RWPE2 (cell line): ENCODE measurements around the gene TMEM52B.
A peak's percentile ranks its signal among the peaks of the same experiment; 100 is the strongest.

Source experiments
- ATAC-seq: fragments of 200-7000 bp; cut with Tn5 transposase; 3 replicates; pipeline ENCODE4 v1.9.1; 2021; ENCODE audit warnings: low read depth
- DNase-seq: peaks from one replicate; pipeline ENCODE4 v3.0.0-alpha.2; 2020; ENCODE audit warnings: low spot score
- H3K27ac ChIP-seq: fragments of 450-650 bp; 2 replicates; pipeline ENCODE4 v1.5.1; 2017; ENCODE audit warnings: mild to moderate bottlenecking; ENCODE audit not compliant: poor library complexity, severe bottlenecking
- H3K27me3 ChIP-seq: fragments of 250-450 bp; sonication (Bioruptor Pico); 2 replicates; pipeline ENCODE4 v1.5.1; 2021; ENCODE audit warnings: mild to moderate bottlenecking, moderate library complexity; ENCODE audit not compliant: insufficient read depth, poor library complexity, severe bottlenecking
- H3K36me3 ChIP-seq: fragments of 250-450 bp; sonication (Bioruptor Pico); 2 replicates; pipeline ENCODE4 v1.5.1; 2020; ENCODE audit warnings: low read depth, mild to moderate bottlenecking, moderate library complexity
- H3K4me1 ChIP-seq: fragments of 250-450 bp; sonication (Bioruptor Pico); 2 replicates; pipeline ENCODE4 v1.5.1; 2021; ENCODE audit warnings: mild to moderate bottlenecking, moderate library complexity; ENCODE audit not compliant: insufficient read depth, poor library complexity, severe bottlenecking
- H3K4me3 ChIP-seq: fragments of 250-450 bp; sonication (Bioruptor Pico); 2 replicates; pipeline ENCODE4 v1.5.1; 2021; ENCODE audit warnings: mild to moderate bottlenecking, moderate library complexity; ENCODE audit not compliant: severe bottlenecking
- H3K9me3 ChIP-seq: fragments of 250-450 bp; sonication (Bioruptor Pico); 2 replicates; pipeline ENCODE4 v1.5.1; 2021; ENCODE audit warnings: mild to moderate bottlenecking, moderate library complexity; ENCODE audit not compliant: severe bottlenecking
- TF ChIP-seq, protein P1 (sequence below): fragments of 450-650 bp; IDR thresholded peaks from one replicate; pipeline ENCODE4 v1.5.1; 2017; ENCODE audit warnings: mild to moderate bottlenecking, moderate library complexity; ENCODE audit not compliant: poor library complexity, severe bottlenecking

The TMEM52B gene

GRCh38 chr12:10160617-10161385 is 18.0 kb upstream of the TMEM52B start:
- Histone ChIP-seq H3K36me3 (no peaks in the 10 kb centered on the region), H3K27me3 (no peaks in the 10 kb centered on the region), H3K27ac (no peak overlapping the region), H3K4me1 (no peaks in the 10 kb centered on the region), H3K9me3 (no peaks in the 10 kb centered on the region), H3K4me3 (no peak overlapping the region)
- TF ChIP-seq, protein P1, sequence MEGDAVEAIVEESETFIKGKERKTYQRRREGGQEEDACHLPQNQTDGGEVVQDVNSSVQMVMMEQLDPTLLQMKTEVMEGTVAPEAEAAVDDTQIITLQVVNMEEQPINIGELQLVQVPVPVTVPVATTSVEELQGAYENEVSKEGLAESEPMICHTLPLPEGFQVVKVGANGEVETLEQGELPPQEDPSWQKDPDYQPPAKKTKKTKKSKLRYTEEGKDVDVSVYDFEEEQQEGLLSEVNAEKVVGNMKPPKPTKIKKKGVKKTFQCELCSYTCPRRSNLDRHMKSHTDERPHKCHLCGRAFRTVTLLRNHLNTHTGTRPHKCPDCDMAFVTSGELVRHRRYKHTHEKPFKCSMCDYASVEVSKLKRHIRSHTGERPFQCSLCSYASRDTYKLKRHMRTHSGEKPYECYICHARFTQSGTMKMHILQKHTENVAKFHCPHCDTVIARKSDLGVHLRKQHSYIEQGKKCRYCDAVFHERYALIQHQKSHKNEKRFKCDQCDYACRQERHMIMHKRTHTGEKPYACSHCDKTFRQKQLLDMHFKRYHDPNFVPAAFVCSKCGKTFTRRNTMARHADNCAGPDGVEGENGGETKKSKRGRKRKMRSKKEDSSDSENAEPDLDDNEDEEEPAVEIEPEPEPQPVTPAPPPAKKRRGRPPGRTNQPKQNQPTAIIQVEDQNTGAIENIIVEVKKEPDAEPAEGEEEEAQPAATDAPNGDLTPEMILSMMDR = no peak
- DNase-seq = no peak
- no peak for ATAC-seq

GRCh38 chr12:10163084-10163483 is 15.7 kb upstream of the TMEM52B start:
- peaks cover 4% of the 10 kb centered on the region for H3K4me1 ChIP-seq
- H3K27me3 ChIP-seq = no peaks in the 10 kb centered on the region
- TF ChIP-seq, protein P1 = no peak
- ATAC-seq (no peak), DNase-seq (no peak)
- no peak overlapping the region for H3K27ac ChIP-seq
- no peak overlapping the region for H3K4me3 ChIP-seq
- no peaks in the 10 kb centered on the region for H3K9me3 ChIP-seq
- no peaks in the 10 kb centered on the region for H3K36me3 ChIP-seq

- ATAC-seq = no peak
- Histone ChIP-seq H3K27ac (no peak overlapping the region), H3K4me3 (no peak overlapping the region), H3K36me3 (no peaks in the 10 kb centered on the region), H3K4me1 (peaks cover 13% of the 10 kb centered on the region), H3K27me3 (no peaks in the 10 kb centered on the region), H3K9me3 (no peaks in the 10 kb centered on the region)
- TF ChIP-seq, protein P1 = no peak
- DNase-seq = no peak
These were observed 13.4 kb upstream of the TMEM52B start for GRCh38 chr12:10165421-10165820.

DNA sequence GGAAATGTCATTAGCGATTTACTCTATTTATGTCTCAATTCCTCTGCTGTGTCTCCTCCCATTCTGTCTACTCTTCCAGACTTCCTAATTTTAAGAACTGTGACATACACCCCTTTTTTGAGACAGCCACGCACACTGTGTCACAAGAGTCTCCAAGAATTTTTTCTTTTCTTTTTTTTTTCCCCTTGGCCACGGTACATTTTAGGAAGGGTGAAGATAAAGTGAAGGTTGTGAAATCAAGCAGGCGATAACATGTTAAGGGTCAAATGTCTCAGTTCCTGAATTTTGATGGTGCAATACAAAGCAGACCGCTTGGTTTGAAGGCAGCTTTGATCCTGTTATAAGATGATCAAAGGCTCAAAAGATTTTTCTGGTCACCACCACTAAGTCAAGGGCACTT is 11.2 kb upstream of the TMEM52B start:
- Histone ChIP-seq H3K4me1 (peaks cover 16% of the 10 kb centered on the region), H3K27ac (no peak overlapping the region), H3K27me3 (no peaks in the 10 kb centered on the region), H3K9me3 (no peaks in the 10 kb centered on the region), H3K4me3 (no peak overlapping the region), H3K36me3 (no peaks in the 10 kb centered on the region)
- ATAC-seq (no peak; the same call in 1 of the 3 replicates), DNase-seq (no peak)
- TF ChIP-seq, protein P1 = no peak

DNA sequence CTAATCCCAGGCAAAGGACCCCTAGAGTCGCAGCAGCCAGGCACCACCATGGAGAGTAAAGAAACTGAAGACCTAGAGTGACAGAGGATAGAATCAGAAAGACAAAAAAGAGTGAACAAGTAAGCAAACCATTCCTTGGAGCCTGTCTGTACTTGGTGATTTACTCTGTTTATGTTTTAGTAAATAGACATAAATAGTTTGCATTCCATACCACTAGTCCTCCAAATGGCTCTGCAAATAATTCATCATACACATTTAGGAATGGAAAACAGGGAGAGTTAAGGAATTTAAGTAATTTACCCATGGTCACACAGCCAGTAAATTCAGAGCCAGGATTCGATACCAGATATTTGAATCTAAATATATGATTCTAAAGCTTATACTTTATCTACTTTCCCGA is 9.7 kb upstream of the TMEM52B start:
- Histone ChIP-seq H3K4me1 (peaks cover 16% of the 10 kb centered on the region), H3K4me3 (no peak overlapping the region), H3K27ac (no peak overlapping the region), H3K9me3 (no peaks in the 10 kb centered on the region), H3K36me3 (no peaks in the 10 kb centered on the region), H3K27me3 (no peaks in the 10 kb centered on the region)
- TF ChIP-seq, protein P1 = no peak
- ATAC-seq = peak; percentile 44; the same call in 2 of the 3 replicates
- DNase-seq = no peak
